Suppressor macrophage treated with lipopolysaccharide for 4 hours (primary cell): ENCODE measurements around the gene KLHDC8A.
"Not testable (repeated sequence)": the region's sequence is repeated elsewhere in the genome, so short reads cannot be mapped to it uniquely, and the experiment has no call there.

Experiments
- DNase-seq: peaks from one replicate; pipeline ENCODE4 v3.0.0-alpha.2; 2020

The KLHDC8A gene

GRCh38 chr1:205356440-205357139, at the start of gene KLHDC8A:
Gene KLHDC8A, minus strand, starts transcription at chr1:205356922. Its CDS starts 13,318 bp downstream, at chr1:205343604.
- DNase-seq = no peak

DNA sequence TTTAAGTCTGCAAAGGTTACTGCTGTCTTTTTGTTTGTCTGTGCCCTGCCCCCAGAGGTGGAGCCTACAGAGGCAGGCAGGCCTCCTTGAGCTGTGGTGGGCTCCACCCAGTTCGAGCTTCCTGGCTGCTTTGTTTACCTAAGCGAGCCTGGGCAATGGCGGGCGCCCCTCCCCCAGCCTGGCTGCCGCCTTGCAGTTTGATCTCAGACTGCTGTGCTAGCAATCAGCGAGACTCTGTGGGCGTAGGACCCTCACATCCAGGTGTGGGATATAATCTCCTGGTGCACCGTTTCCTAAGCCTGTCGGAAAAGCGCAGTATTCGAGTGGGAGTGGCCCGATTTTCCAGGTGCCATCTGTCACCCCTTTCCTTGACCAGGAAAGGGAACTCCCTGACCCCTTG, 49.5 kb upstream of the KLHDC8A start:
- not testable (repeated sequence) for DNase-seq

DNA sequence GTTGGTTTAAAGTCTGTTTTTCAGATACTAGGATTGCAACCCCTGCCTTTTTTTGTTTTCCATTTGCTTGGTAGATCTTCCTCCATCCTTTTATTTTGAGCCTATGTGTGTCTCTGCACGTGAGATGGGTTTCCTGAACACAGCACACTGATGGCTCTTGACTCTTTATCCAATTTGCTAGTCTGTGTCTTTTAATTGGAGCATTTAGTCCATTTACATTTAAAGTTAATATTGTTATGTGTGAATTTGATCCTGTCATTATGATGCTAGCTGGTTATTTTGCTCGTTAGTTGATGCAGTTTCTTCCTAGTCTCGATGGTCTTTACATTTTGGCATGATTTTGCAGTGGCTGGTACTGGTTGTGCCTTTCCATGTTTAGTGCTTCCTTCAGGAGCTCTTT, 47.8 kb upstream of the KLHDC8A start:
- not testable (repeated sequence) for DNase-seq

DNA sequence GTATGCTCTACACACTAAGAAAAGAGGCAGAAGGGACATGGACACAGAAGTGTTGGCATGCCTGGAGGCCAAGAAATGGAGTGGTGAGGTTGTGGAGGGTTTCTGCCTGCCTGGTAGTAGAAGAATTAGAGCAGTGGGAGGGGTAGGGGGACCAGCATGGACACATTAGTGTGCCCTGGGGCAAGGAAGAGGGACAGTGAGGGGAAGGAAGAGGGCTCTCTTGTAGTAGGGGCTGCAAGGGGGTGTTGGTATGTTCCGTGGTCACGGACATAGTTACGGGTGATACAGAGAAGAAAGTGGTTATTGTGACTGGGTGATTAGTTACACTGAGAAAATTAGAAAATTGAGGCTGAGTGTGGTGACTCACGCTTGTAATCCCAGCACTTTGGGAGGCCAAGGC, 41.9 kb upstream of the KLHDC8A start:
- no peak for DNase-seq

- DNase-seq = peak; percentile 43
Measured at GRCh38 chr1:205396967-205397616, 40.4 kb upstream of the KLHDC8A start.

DNA sequence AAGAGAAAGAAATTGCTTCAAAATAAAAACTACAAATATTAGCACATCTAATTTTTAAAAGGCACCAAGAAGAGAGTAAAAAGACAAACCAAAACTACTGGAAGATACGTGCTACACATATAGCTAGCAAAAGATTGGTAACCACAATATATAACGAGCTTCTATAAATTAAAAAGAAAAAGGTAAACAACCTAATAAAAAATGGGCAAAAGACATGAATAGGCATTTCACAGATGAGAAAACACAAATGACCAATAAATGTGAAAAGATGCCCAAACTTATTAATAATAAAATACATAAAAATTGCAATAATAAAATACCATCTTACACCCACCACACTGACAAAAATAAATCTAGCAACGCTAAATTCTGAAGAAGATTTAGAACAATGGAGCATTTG, 38.9 kb upstream of the KLHDC8A start:
- no peak for DNase-seq

- DNase-seq = no peak
Measured at GRCh38 chr1:205392650-205393049, 35.9 kb upstream of the KLHDC8A start.

GRCh38 chr1:205391386-205391785, 34.7 kb upstream of the KLHDC8A start:
- DNase-seq = no peak

GRCh38 chr1:205387845-205388244, 31.1 kb upstream of the KLHDC8A start:
- DNase-seq = no peak

DNA sequence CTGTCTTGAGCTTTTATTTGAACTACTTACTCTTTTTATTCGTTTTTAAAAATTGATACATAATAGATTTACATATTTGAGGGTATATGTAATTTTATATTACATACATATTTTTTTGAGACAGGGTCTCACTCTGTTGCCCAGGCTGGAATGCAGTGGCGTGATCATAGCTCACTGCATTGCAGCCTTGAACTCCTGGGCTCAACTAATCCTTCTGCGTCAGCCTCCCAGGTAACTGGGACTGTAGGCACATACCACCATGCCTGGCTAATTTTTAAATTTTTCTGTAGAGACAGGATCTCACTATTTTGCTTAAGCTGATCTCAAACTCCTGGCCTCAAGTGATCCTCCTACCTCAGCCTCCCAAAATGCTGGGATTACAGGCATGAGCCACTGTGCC, 26.3 kb upstream of the KLHDC8A start:
- DNase-seq = not testable (repeated sequence)

GRCh38 chr1:205382561-205382960, 25.8 kb upstream of the KLHDC8A start:
- DNase-seq = no peak

DNA sequence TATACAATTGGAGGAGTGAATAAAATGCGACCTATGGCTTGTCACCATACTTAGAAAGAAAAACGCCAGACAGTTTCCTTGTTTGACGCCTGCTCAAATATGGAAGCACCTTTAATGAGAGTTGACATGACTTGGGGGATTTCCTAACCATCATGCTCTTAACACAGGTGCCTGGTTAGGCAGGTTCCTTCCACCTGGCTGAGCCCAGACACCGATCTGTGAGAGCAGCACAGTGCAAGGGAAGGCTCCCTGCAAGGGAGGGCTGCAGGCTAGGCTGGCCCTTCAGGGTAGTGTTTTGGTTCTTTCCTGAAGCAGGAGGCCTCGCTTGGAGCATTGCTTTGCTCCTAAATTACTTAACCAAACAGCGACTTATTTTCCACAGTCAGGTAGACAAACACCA, 24.6 kb upstream of the KLHDC8A start:
- DNase-seq = no peak

- no peak for DNase-seq
Measured at GRCh38 chr1:205380882-205381281, 24.2 kb upstream of the KLHDC8A start.

- no peak for DNase-seq
Measured at GRCh38 chr1:205379056-205379455, 22.3 kb upstream of the KLHDC8A start.

GRCh38 chr1:205377355-205377754, 20.6 kb upstream of the KLHDC8A start:
- no peak for DNase-seq

- no peak for DNase-seq
Measured at GRCh38 chr1:205376739-205377138, 20.0 kb upstream of the KLHDC8A start.

DNA sequence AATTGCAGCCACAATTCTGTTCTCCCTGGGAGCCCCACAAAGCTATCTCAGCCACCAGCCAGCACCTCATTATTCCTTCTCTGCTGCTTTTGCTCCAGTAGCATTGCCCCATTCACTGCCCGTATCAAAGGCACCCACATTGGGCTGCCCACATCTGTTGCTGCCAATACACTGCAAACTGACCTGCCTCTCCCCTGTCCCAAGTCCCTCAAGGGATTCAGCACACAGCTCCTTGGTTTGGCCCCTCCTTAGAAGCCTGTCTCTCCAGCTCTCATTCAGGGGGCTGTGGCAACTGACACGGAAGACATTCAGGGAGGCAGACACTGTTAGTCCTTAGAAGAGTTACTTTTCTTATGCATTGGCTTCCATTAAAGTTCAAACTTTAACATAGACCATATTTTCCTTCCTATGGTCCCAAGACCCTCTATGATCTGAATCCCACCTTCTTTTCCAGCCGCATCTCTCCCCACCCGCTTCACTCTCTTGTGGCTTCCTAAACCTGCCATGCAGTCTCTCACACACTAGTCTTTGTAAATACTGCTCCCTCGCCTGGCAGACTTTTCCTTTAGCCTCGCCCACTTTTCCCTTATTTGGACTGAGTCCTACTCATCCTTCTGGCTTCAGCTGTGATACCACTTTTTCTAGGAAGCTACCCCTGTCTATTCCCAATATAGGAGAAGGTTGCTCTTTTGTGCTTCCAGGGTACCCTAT, 19.3 kb upstream of the KLHDC8A start:
- no peak for DNase-seq

DNA sequence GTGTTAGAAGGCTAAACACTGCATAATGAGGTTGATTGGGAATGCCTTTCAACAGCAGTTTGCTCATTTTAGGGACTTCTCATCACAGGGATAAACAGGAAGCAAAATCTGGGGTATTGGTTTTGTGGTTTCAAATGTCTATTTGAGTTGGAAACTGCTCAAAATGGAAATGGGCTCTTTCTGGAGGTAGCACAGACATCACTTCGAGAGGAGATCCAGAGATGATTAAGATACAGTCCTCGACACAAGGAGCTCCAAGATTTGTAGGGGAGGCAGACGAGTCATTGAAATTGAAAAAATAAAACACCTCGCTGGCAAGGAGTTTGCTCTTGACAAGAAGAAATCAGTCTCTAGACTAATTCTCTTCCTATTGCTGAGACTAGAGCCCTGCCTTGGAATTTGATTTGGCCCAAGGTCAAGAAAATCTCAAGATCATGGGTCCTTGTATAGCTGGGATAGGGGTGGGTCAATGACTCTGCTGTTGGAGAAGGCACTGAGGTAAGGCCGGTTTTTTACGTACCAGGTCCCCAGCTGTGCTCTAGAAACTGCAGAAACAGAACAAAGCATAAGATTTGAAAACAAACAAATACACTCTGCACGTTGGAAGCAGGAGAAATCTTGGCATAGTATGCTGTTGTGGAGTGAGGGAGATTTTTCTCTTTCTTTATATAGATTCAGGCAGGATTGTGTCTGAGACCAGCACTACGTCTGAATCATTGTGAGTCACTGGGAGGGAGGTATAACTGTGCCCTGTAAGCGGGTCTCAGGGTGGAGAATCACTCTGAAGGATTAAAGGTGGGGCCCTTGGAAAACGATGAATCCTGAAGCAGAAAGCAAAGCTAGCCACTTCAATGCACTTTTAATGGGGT, 17.7 kb upstream of the KLHDC8A start:
- DNase-seq = no peak

DNA sequence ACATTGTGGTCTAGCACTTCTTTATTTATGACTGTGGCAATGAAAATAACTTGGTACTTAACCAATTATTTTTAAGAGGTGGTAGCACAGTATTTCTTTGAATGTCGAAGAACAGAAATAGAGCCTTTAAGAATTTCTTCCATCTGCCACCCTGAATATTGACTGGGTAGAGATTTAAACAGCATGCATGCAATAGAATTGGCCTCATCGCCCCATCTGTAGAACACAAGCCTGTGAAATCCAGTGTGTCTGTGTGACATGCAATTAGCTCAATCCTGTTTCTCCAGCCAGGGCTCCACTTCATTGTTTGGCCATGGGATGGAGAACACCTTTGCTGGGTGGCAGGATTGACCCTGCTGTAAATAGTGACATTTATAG, 17.1 kb upstream of the KLHDC8A start:
- no peak for DNase-seq

DNA sequence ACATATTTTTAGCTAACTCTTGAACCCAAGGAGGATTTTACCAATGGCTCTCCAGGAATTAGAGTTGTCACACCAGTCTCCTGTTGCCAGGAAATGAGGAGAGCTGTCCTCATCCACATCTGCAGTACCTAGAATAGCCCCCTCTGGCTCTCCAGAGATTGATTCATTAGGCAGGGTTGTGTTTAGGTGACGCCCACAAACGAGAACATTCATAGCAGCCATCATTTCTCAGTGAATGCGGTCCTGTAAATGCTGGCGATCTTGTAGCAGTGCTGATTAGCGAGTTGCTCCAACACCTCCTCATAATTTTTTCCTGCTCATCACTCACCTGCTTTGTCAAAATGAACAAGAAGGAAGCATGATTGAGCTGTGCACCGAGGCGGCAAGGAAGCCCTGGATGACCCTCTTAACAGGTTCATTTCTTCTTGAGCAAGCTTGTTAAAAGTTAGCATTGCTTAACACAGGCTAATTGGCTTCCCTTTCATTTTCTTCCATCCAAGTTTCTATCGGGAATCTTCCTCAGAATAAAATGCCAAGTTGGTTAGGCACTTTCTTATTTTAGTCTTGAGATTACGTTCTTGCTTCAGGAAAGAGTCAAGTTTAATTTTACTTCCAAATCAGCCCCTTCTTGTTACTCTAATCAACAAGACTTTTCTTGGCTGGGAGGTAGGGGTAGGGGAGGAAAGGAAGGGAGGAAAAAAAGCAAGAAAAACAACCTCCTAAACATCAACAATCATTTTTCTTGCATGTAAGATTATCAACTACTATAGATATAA, 16.5 kb upstream of the KLHDC8A start:
- DNase-seq = no peak

DNA sequence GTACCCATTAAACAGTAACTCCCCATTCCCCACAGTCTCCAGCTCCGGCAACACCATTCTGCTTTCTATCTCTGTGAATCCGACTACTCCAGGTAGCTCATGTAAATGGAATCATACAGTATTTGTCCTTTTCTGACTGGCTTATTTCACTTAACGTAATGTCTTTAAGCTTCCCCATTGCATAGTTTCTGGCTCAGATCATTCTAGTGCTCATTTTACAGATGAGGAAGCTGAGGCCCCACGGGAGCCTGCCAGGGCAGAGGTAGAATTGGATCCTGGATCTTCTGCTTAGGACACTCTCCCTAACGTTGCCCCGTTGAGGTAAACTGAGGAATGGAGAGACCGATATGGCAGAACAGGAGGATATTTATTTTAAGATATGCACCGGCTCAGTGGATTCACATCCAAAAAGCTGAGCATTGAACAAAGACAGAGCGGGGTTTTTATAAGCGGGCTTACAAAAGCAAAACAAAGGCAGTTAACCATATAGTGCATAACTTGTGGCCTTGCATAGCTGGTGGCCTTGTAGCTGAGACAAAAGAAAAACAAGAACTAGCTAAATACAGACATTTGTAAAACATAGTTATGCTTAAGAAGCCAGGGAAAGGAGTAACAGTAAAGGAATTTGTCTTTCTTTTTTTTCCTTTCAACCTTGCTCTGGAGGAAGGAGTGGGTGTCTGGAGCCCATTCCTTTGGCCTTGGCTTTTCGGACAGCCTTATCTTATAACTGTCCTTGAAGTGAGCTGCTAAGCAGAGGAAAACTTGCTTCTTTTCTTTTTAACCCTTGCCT, 15.3 kb upstream of the KLHDC8A start:
- no peak for DNase-seq
